Measurements from ENCODE around the gene WWTR1.

Gene WWTR1

DNA sequence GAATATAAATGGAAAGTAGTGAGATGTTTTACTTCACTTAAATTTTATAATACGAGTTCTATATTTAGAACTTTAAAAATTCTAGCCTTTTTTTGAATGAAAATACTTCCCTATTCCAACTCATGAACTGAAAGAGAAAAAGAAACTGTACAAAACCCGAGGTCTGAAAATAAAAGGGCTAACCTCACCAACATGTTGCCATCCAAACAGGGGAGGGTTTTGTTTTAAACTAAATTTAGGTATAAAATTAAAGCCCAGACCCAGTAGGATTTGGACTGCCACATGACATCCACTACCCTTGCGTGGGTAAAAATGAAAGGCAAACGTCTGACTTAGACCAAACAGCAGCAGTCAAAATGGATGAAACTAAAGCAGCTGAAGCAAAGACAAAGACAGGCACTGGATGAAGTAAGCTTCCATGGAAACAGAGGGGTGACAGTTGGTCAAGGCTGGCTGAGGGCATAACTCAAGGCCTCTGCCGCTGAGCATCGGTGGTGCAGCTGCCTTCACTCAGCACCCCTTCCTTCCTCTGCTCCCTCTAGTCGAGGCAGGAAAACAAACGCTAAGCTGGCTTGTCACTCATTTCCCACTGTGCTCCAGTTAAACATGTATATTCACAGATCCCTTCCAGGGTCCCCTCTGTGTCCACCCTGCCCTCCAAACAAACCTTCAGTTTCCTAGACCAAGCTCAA, 125.2 kb downstream of the WWTR1 start:
- Histone ChIP-seq H3K27me3 (ENCODE audit: insufficient read depth, low read length) (no peaks in the 10 kb centered on the region), H2AFZ (ENCODE audit: low read depth, low read length) (no peak overlapping the region), H3K4me1 (ENCODE audit: insufficient read depth, low read length) (peaks cover 52% of the 10 kb centered on the region), H3K4me3 (ENCODE audit: low read length) (no peak overlapping the region), H3K36me3 (ENCODE audit: insufficient read depth, low read length) (no peaks in the 10 kb centered on the region), H3K9me3 (ENCODE audit: low read length) (no peaks in the 10 kb centered on the region)

DNA sequence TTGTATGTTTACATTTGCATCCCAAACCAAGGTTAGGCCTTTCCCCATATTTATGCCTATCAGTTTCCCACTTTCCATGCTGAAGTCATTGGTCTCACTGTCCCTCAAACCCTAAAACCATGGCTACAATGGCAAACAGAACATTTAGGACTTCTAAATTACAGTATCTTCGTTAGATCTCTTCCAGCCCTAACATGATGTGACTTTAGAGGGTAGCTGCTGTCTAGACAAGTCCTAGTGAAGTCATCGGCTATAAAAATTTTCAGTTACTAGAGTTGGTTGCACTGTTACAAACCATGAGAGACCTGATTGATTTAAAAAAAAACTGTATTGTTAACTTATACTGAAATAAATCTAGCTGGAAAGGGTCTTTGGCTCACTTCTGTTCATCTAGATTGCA, 128.7 kb downstream of the WWTR1 start:
- H3K4me1 ChIP-seq (ENCODE audit: insufficient read depth, low read length) = peaks cover 22% of the 10 kb centered on the region
- H3K36me3 ChIP-seq (ENCODE audit: insufficient read depth, low read length) = peaks cover 17% of the 10 kb centered on the region
- H3K27me3 ChIP-seq (ENCODE audit: insufficient read depth, low read length) = no peaks in the 10 kb centered on the region
- H3K9me3 ChIP-seq (ENCODE audit: low read length) = no peaks in the 10 kb centered on the region
- no peak overlapping the region for H3K4me3 ChIP-seq (ENCODE audit: low read length)
- no peak overlapping the region for H2AFZ ChIP-seq (ENCODE audit: low read depth, low read length)

DNA sequence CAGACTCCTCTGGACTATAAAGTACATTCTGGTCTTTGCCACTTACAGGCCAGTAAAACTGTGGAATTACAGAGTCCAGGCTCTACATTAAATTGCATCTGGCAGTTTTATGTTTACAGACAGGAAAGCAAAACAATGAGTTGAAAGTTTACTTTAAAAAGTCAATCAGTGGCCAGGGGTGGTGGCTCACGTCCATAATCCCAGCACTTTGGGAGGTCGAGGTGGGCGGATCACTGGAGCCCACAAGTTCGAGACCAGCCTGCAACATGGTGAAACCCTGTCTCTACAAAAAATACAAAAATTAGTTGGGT, 129.5 kb downstream of the WWTR1 start:
- peaks cover 19% of the 10 kb centered on the region for H3K4me1 ChIP-seq (ENCODE audit: insufficient read depth, low read length)
- no peak overlapping the region for H3K4me3 ChIP-seq (ENCODE audit: low read length)
- no peaks in the 10 kb centered on the region for H3K9me3 ChIP-seq (ENCODE audit: low read length)
- no peaks in the 10 kb centered on the region for H3K27me3 ChIP-seq (ENCODE audit: insufficient read depth, low read length)
- H3K36me3 ChIP-seq (ENCODE audit: insufficient read depth, low read length) = peaks cover 23% of the 10 kb centered on the region
- no peak overlapping the region for H2AFZ ChIP-seq (ENCODE audit: low read depth, low read length)

DNA sequence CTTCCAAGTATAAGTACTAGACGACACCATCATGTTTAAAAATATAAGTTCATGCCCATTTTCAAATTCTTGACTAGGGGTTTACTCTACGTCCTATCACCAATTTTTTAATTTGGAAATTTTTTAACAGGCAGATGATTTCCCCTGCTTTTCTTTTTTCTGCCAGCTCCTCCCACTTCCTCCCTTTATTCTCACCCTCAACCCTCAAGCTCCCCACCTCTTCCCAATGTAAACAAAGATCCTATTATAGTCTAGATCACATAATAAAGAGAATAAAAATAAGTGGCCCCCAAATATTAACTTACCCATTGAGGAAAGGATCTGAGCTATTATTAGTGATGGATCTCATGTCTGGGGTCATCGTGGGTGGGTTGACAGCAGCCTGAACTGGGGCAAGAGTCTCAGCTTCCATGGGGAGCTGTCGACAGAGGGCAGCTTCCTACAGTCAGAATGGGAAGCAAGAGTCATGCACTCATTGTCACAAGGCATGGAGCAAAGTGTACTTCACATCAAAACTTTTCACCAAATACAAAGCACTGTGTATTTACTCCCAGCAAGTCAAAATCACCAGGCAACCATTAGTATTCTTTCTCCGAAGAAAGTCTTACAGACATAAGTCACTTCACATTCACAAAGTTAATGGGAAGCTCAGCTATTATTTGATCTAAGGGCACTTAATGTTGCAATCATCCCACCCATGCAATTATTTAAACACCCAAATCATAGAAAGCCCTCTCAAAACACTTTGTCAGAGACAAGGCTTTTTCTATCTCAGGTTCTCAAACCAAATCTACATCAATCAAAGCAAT, 130.1 kb downstream of the WWTR1 start:
- Histone ChIP-seq H3K9me3 (ENCODE audit: low read length) (no peaks in the 10 kb centered on the region), H3K4me1 (ENCODE audit: insufficient read depth, low read length) (peaks cover 13% of the 10 kb centered on the region), H3K27me3 (ENCODE audit: insufficient read depth, low read length) (no peaks in the 10 kb centered on the region), H2AFZ (ENCODE audit: low read depth, low read length) (no peak overlapping the region), H3K4me3 (ENCODE audit: low read length) (no peak overlapping the region), H3K36me3 (ENCODE audit: insufficient read depth, low read length) (peaks cover 23% of the 10 kb centered on the region)

DNA sequence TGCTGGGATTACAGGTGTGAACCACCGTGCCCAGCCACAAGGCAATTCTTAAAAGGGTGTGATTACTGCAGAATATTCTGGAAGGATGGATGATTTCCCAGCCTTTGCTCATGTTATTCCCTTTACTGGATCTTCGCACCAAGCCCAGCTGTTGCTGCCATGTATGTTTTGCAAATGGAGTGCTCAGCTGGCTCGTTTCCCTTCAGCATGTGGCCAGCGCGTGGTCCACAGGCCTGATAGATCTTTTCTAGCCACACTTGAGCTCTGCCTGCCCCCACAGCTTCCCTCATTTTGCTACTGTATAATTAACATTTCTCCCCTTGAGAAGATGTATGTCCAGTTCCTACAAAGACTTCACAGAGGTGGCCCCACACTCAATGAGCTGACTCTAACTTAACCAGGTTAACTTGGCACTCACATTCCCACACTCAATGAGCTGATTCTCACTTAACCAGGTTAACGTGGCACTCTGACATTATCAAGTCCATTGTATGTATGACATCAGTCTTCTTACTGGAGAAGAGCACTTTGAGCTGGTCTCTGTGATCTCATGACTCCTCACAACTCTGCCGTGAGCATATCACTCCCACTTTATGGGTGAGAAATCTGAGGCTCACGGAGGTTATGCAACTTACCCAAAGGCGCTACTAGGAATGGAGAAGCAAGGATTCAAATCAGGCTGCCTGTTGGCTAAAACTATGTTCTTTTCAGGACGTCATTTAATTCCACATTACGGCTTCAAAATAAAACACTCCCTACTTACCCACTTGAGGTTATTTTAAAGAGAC, 134.1 kb downstream of the WWTR1 start:
- Histone ChIP-seq H3K27me3 (ENCODE audit: insufficient read depth, low read length) (no peaks in the 10 kb centered on the region), H3K9me3 (ENCODE audit: low read length) (no peaks in the 10 kb centered on the region), H3K4me1 (ENCODE audit: insufficient read depth, low read length) (peaks cover 8% of the 10 kb centered on the region), H2AFZ (ENCODE audit: low read depth, low read length) (no peak overlapping the region), H3K4me3 (ENCODE audit: low read length) (no peak overlapping the region), H3K36me3 (ENCODE audit: insufficient read depth, low read length) (peaks cover 38% of the 10 kb centered on the region)

DNA sequence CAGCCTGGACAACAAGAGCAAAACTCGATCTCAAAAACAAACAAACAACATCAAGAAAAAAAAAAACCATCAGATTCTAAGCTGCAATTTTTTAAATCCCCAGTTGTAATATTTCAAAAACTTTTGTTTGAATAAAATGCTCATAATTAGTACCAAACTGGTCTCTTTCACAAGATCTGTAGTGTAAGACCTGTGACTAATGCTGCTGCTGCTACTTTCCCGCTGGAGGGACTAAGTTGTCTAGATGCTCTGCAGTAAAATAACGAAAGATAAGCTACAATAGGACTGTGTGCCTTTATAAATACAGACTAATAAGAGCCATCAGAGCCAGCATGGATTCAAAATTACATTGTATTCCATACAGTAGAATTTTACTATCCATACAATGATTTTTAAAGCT, 137.9 kb downstream of the WWTR1 start:
- H3K36me3 ChIP-seq (ENCODE audit: insufficient read depth, low read length) = peaks cover 38% of the 10 kb centered on the region
- H2AFZ ChIP-seq (ENCODE audit: low read depth, low read length) = no peak overlapping the region
- H3K4me1 ChIP-seq (ENCODE audit: insufficient read depth, low read length) = no peaks in the 10 kb centered on the region
- no peak overlapping the region for H3K4me3 ChIP-seq (ENCODE audit: low read length)
- H3K9me3 ChIP-seq (ENCODE audit: low read length) = no peaks in the 10 kb centered on the region
- H3K27me3 ChIP-seq (ENCODE audit: insufficient read depth, low read length) = no peaks in the 10 kb centered on the region

DNA sequence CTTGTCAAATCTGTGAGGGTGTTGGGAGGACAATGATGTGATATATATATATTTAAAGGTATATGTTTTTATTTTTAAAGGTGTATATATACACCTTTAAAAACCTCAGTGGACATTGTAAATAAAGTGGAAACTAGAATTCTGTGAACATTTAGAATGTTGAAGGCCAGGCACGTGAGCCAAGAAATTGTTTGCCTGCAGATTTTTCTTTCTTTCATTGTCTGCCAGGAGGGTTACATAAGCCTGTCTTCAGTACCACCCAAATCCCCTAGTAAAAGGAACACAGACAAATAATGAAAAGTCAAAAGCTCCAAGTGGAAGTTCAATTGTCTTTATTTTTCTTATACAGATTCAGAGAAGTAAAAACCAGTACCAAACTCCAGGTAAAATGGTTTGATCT, 140.9 kb downstream of the WWTR1 start:
- Histone ChIP-seq H3K9me3 (ENCODE audit: low read length) (no peaks in the 10 kb centered on the region), H3K4me1 (ENCODE audit: insufficient read depth, low read length) (no peaks in the 10 kb centered on the region), H3K27me3 (ENCODE audit: insufficient read depth, low read length) (no peaks in the 10 kb centered on the region), H3K36me3 (ENCODE audit: insufficient read depth, low read length) (peaks cover 26% of the 10 kb centered on the region), H3K4me3 (ENCODE audit: low read length) (no peak overlapping the region), H2AFZ (ENCODE audit: low read depth, low read length) (no peak overlapping the region)

DNA sequence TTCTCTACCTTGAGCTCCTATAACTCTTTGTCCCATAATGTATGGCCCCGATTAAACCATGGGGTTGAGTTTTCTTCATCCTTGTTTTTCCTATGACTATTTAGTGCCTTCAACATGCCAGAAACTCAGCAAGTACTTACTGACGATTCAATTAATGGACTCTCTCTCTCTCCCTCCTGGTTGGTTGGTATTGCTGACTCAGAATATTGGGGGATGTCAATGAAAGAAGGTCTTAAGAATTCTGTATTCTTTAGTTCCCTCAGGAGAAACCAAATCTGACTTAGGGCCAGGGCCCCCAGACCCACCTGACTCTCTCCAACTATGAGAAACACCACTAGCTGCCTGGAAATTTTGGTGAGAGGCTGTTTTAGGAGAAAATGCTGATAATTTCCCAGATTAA, 142.6 kb downstream of the WWTR1 start:
- Histone ChIP-seq H3K9me3 (ENCODE audit: low read length) (no peaks in the 10 kb centered on the region), H3K4me1 (ENCODE audit: insufficient read depth, low read length) (no peaks in the 10 kb centered on the region), H3K27me3 (ENCODE audit: insufficient read depth, low read length) (no peaks in the 10 kb centered on the region), H3K4me3 (ENCODE audit: low read length) (no peak overlapping the region), H3K36me3 (ENCODE audit: insufficient read depth, low read length) (peaks cover 19% of the 10 kb centered on the region), H2AFZ (ENCODE audit: low read depth, low read length) (no peak overlapping the region)

DNA sequence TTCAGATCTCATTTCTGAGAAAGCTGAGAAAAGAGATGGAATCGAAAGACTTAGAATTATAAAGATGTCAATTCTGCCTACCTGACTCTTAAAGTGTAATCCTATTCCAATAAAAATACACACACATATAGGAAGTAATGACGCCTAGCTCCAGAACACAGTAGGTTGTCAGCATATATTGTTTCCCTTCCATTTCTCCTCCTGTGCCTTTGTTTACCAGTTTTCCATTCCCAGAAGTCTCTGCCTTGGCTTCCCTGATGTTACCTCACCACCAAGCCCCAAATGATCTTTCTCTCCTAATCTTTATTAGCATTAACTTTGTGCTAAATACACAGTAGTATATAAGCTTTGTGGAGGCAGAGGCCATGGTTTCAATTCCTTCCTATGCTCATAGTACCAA, 143.4 kb downstream of the WWTR1 start:
- Histone ChIP-seq H3K4me1 (ENCODE audit: insufficient read depth, low read length) (no peaks in the 10 kb centered on the region), H3K4me3 (ENCODE audit: low read length) (no peak overlapping the region), H3K36me3 (ENCODE audit: insufficient read depth, low read length) (peaks cover 14% of the 10 kb centered on the region), H3K27me3 (ENCODE audit: insufficient read depth, low read length) (no peaks in the 10 kb centered on the region), H2AFZ (ENCODE audit: low read depth, low read length) (no peak overlapping the region), H3K9me3 (ENCODE audit: low read length) (no peaks in the 10 kb centered on the region)

DNA sequence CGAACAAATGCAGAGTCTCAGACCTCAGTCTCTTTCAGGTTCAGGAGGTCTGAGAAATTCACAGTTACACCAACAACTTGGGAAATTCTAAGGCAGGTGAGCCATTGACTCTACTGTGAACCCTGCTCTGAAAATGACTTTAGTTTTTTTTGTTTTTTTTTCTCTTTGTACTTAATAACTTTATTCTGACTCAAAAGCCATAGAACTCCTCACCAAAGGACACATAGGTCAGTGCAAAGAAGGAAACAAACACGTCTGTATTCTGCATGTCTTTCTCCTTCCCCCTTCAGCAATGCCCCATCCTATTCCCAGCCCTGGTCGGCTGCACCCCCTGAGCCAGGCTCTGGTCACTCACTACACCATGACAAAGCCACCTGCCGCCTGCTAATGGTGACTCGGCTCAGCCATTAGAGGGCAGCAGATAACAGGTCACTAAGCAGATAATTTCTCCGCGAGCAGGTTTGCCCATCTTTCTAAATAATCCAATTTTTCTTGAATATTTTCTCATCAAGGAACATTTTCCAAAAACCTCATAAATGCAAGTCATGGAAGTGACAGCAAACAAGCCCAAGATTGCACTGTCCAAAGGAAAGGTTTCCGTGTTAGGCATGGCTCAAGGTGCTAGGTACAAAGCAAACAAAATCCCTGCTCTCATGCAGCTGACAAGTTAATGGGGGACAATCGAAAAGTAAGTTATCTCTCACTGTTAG, 145.6 kb downstream of the WWTR1 start:
- no peaks in the 10 kb centered on the region for H3K9me3 ChIP-seq (ENCODE audit: low read length)
- H2AFZ ChIP-seq (ENCODE audit: low read depth, low read length) = no peak overlapping the region
- H3K4me1 ChIP-seq (ENCODE audit: insufficient read depth, low read length) = no peaks in the 10 kb centered on the region
- H3K4me3 ChIP-seq (ENCODE audit: low read length) = no peak overlapping the region
- no peaks in the 10 kb centered on the region for H3K27me3 ChIP-seq (ENCODE audit: insufficient read depth, low read length)
- peaks cover 4% of the 10 kb centered on the region for H3K36me3 ChIP-seq (ENCODE audit: insufficient read depth, low read length)

DNA sequence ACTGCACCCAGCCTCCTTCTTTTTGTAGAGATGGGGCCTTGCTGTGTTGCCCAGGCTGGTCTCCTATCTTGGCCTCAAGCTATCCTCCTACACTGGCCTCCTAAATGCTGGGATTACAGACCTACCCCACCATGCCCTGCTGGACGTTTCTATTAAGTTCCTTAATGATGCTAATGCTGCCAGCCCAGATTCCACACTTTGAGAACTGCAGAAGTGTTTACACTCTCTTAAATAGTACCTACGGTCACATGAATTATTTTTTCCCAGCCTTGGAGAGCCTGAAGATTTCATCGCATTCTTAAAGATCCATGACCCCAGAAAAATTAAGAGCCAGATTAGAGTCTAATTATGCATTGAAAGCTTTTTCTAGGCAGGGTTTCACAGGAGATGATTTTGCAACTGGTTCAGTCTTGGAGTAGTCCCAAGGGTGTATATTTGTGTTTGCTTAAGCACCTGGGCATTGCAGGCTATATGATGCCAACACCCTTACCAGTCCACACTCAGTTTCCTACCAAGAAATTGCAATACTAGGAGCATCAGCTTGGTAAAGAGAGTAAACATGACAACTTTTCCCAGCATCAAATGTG, 146.7 kb downstream of the WWTR1 start:
- no peak overlapping the region for H2AFZ ChIP-seq (ENCODE audit: low read depth, low read length)
- no peaks in the 10 kb centered on the region for H3K4me1 ChIP-seq (ENCODE audit: insufficient read depth, low read length)
- H3K36me3 ChIP-seq (ENCODE audit: insufficient read depth, low read length) = no peaks in the 10 kb centered on the region
- no peaks in the 10 kb centered on the region for H3K27me3 ChIP-seq (ENCODE audit: insufficient read depth, low read length)
- H3K4me3 ChIP-seq (ENCODE audit: low read length) = no peak overlapping the region
- no peaks in the 10 kb centered on the region for H3K9me3 ChIP-seq (ENCODE audit: low read length)

DNA sequence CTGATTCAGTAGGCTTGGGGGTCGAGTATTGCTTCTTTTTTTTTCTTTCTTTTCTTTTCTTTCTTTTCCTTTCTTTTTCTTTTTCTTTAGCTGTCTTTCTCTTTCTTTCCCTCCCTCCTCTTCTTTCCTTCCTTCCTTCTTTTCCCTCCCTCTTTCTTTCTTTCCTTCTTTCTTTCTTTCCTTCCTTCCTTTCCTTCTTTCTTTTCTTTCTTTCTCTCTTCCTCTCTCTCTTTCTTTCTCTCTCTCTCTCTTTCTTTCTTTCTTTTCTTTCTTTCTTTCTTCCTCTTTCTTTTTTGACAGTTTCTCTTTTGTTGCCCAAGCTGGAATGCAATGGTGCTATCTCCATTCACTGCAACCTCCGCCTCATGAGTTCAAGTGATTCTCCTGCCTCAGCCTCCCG, 147.3 kb downstream of the WWTR1 start:
- H3K36me3 ChIP-seq (ENCODE audit: insufficient read depth, low read length) = no peaks in the 10 kb centered on the region
- no peaks in the 10 kb centered on the region for H3K9me3 ChIP-seq (ENCODE audit: low read length)
- no peak overlapping the region for H3K4me3 ChIP-seq (ENCODE audit: low read length)
- H3K27me3 ChIP-seq (ENCODE audit: insufficient read depth, low read length) = no peaks in the 10 kb centered on the region
- no peak overlapping the region for H2AFZ ChIP-seq (ENCODE audit: low read depth, low read length)
- no peaks in the 10 kb centered on the region for H3K4me1 ChIP-seq (ENCODE audit: insufficient read depth, low read length)
